K562 (cell line): Measurements from ENCODE around the gene HHATL.

Source experiments
- CEBPB ChIP-seq: fragments of 450-650 bp; IDR thresholded peaks from 2 replicates; pipeline ENCODE4 v1.6.1; 2016; ENCODE audit warnings: missing genetic modification characterization, missing compliant biosample characterization
- KHSRP ChIP-seq: fragments of 450-650 bp; IDR thresholded peaks from 2 replicates; pipeline ENCODE4 v1.6.1; 2017
- L3MBTL2 ChIP-seq: fragments of 450-650 bp; IDR thresholded peaks from 2 replicates; pipeline ENCODE4 v1.6.1; 2016; ENCODE audit warnings: mild to moderate bottlenecking, moderate library complexity
- SIX5 ChIP-seq, 2 experiments: IDR thresholded peaks; 2 replicates each; pipeline ENCODE4 v1.6.1; 2011; ENCODE audit warnings: low read length in 2 of 2, borderline replicate concordance in 1 of 2, low read depth in 1 of 2, mild to moderate bottlenecking in 1 of 2, moderate library complexity in 1 of 2; ENCODE audit not compliant: insufficient read depth in 1 of 2
- SMAD2 ChIP-seq: fragments of 150-350 bp; IDR thresholded peaks from 2 replicates; pipeline ENCODE4 v1.6.1; 2014; ENCODE audit warnings: low read depth, mild to moderate bottlenecking, low read length
- SOX6 ChIP-seq: fragments of 450-650 bp; IDR thresholded peaks from 2 replicates; pipeline ENCODE4 v1.6.1; 2014; ENCODE audit warnings: mild to moderate bottlenecking
- TAL1 ChIP-seq: fragments of 450-650 bp; IDR thresholded peaks from 2 replicates; pipeline ENCODE4 v1.6.1; 2016; ENCODE audit warnings: mild to moderate bottlenecking
- TOE1 ChIP-seq, 2 experiments: fragments of 450-650 bp in 1 of 2; sonication (generic) in 1 of 2; formaldehyde crosslinking in 1 of 2; IDR thresholded peaks; 2 replicates each; pipeline versions ENCODE4 v1.7.1 to v1.8.0; 2016 to 2022; ENCODE audit warnings: borderline replicate concordance in 2 of 2, mild to moderate bottlenecking in 2 of 2, antibody characterized with exemption in 1 of 2, inconsistent platforms in 1 of 2, low read depth in 1 of 2, missing genetic modification reagents in 1 of 2, moderate library complexity in 1 of 2
- TF ChIP-seq, protein P1 (sequence below): fragments of 450-650 bp; conservative IDR thresholded peaks from 2 replicates; pipeline ENCODE4 v1.6.1; 2016; ENCODE audit warnings: missing genetic modification characterization, low read depth, mild to moderate bottlenecking, control low read depth, missing compliant biosample characterization
- TF ChIP-seq, protein P2 (sequence below), 3 experiments: IDR thresholded peaks in 2 of 3; conservative IDR thresholded peaks in 1 of 3; 2 replicates each; pipeline ENCODE4 v1.5.1; 2011 to 2012; ENCODE audit warnings: low read length in 3 of 3, mild to moderate bottlenecking in 3 of 3, control low read depth in 2 of 3, improper control_type of control experiment in 1 of 3, inconsistent platforms in 1 of 3, low read depth in 1 of 3, mixed read lengths in 1 of 3, moderate library complexity in 1 of 3; ENCODE audit not compliant: insufficient read depth in 2 of 3
- TF ChIP-seq, protein P3 (sequence below), 2 experiments: fragments of 450-650 bp; formaldehyde crosslinking in 1 of 2; IDR thresholded peaks; 2 replicates each; pipeline versions ENCODE4 v1.4.0 to v1.6.1; 2014 to 2020; ENCODE audit warnings: mild to moderate bottlenecking in 2 of 2, borderline replicate concordance in 1 of 2, low read depth in 1 of 2
- TF ChIP-seq, protein P4 (sequence below): sonication (generic); formaldehyde crosslinking; IDR thresholded peaks from 2 replicates; pipeline ENCODE4 v1.8.0; 2022; ENCODE audit warnings: mild to moderate bottlenecking, missing genetic modification reagents, borderline replicate concordance
- TF ChIP-seq, protein P5 (sequence below): IDR thresholded peaks from 3 replicates; pipeline ENCODE4 v1.6.1; 2011; ENCODE audit warnings: borderline replicate concordance, mild to moderate bottlenecking; ENCODE audit not compliant: insufficient read length, insufficient read depth

DNA sequence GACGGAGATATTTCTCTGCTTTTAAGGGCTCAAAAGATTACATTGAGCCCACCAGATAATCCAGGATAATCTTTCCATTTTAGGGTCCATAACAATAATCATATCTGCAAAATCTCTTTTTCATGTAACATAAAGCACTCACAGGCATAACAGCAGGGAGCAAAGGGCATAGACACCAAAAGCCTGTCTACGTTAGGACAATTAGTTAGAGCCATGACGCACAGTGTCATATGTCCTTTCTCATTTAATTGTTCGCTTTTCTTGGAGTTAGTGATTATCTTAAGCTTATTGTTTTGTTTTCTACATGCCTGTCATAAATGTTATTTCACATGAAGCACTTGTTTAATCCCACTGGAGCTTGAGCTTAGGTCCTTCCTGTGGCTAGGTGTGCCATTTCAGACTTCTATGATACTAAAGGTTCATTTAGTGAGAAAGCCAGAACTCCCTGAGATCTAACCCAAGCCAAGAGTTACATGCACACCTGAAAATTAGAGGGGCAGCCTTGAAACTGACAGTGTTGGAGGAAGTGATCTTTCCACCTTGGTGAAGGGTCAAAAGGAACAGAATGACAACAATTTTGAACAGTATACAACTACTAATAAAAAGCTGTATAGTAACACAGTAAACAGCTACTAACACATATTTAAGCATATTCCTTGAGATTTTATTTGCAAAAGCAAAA, 11.7 kb upstream of the HHATL start:
- TF ChIP-seq, protein P1, sequence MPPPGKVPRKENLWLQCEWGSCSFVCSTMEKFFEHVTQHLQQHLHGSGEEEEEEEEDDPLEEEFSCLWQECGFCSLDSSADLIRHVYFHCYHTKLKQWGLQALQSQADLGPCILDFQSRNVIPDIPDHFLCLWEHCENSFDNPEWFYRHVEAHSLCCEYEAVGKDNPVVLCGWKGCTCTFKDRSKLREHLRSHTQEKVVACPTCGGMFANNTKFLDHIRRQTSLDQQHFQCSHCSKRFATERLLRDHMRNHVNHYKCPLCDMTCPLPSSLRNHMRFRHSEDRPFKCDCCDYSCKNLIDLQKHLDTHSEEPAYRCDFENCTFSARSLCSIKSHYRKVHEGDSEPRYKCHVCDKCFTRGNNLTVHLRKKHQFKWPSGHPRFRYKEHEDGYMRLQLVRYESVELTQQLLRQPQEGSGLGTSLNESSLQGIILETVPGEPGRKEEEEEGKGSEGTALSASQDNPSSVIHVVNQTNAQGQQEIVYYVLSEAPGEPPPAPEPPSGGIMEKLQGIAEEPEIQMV (tag): no peak
- TF ChIP-seq CEBPB (no peak), L3MBTL2 (no peak), TAL1 (no peak), TOE1 (IDR thresholded peaks at IDR 0.05; ENCODE audit: borderline replicate concordance) (no peak), TOE1 (CRISPR knock-in tag; IDR thresholded peaks at IDR 0.05; ENCODE audit: borderline replicate concordance, low read depth) (no peak), SOX6 (no peak), SMAD2 (no peak), KHSRP (no peak), SIX5 (IDR thresholded peaks at IDR 0.05; ENCODE audit: borderline replicate concordance in 1 of 2, insufficient read depth in 1 of 2, low read depth in 1 of 2, low read length in 2 of 2) (no peak)
- TF ChIP-seq, protein P2, sequence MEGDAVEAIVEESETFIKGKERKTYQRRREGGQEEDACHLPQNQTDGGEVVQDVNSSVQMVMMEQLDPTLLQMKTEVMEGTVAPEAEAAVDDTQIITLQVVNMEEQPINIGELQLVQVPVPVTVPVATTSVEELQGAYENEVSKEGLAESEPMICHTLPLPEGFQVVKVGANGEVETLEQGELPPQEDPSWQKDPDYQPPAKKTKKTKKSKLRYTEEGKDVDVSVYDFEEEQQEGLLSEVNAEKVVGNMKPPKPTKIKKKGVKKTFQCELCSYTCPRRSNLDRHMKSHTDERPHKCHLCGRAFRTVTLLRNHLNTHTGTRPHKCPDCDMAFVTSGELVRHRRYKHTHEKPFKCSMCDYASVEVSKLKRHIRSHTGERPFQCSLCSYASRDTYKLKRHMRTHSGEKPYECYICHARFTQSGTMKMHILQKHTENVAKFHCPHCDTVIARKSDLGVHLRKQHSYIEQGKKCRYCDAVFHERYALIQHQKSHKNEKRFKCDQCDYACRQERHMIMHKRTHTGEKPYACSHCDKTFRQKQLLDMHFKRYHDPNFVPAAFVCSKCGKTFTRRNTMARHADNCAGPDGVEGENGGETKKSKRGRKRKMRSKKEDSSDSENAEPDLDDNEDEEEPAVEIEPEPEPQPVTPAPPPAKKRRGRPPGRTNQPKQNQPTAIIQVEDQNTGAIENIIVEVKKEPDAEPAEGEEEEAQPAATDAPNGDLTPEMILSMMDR (IDR thresholded peaks at IDR 0.05 in 2 of 3, conservative IDR thresholded peaks at IDR 0.05 in 1 of 3; ENCODE audit: insufficient read depth in 2 of 3, low read depth in 1 of 3, low read length in 3 of 3): no peak
- TF ChIP-seq, protein P3, sequence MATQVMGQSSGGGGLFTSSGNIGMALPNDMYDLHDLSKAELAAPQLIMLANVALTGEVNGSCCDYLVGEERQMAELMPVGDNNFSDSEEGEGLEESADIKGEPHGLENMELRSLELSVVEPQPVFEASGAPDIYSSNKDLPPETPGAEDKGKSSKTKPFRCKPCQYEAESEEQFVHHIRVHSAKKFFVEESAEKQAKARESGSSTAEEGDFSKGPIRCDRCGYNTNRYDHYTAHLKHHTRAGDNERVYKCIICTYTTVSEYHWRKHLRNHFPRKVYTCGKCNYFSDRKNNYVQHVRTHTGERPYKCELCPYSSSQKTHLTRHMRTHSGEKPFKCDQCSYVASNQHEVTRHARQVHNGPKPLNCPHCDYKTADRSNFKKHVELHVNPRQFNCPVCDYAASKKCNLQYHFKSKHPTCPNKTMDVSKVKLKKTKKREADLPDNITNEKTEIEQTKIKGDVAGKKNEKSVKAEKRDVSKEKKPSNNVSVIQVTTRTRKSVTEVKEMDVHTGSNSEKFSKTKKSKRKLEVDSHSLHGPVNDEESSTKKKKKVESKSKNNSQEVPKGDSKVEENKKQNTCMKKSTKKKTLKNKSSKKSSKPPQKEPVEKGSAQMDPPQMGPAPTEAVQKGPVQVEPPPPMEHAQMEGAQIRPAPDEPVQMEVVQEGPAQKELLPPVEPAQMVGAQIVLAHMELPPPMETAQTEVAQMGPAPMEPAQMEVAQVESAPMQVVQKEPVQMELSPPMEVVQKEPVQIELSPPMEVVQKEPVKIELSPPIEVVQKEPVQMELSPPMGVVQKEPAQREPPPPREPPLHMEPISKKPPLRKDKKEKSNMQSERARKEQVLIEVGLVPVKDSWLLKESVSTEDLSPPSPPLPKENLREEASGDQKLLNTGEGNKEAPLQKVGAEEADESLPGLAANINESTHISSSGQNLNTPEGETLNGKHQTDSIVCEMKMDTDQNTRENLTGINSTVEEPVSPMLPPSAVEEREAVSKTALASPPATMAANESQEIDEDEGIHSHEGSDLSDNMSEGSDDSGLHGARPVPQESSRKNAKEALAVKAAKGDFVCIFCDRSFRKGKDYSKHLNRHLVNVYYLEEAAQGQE (IDR thresholded peaks at IDR 0.05; ENCODE audit: borderline replicate concordance): no peak
- TF ChIP-seq, protein P3 (CRISPR knock-in tag; IDR thresholded peaks at IDR 0.05; ENCODE audit: low read depth): no peak
- TF ChIP-seq, protein P4, sequence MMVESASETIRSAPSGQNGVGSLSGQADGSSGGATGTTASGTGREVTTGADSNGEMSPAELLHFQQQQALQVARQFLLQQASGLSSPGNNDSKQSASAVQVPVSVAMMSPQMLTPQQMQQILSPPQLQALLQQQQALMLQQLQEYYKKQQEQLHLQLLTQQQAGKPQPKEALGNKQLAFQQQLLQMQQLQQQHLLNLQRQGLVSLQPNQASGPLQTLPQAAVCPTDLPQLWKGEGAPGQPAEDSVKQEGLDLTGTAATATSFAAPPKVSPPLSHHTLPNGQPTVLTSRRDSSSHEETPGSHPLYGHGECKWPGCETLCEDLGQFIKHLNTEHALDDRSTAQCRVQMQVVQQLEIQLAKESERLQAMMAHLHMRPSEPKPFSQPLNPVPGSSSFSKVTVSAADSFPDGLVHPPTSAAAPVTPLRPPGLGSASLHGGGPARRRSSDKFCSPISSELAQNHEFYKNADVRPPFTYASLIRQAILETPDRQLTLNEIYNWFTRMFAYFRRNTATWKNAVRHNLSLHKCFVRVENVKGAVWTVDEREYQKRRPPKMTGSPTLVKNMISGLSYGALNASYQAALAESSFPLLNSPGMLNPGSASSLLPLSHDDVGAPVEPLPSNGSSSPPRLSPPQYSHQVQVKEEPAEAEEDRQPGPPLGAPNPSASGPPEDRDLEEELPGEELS (CRISPR knock-in tag): no peak
- TF ChIP-seq, protein P5, sequence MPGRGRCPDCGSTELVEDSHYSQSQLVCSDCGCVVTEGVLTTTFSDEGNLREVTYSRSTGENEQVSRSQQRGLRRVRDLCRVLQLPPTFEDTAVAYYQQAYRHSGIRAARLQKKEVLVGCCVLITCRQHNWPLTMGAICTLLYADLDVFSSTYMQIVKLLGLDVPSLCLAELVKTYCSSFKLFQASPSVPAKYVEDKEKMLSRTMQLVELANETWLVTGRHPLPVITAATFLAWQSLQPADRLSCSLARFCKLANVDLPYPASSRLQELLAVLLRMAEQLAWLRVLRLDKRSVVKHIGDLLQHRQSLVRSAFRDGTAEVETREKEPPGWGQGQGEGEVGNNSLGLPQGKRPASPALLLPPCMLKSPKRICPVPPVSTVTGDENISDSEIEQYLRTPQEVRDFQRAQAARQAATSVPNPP: no peak
